HS-27A (cell line): ENCODE measurements around the gene EEFSEC.

Experiments
- DNase-seq: peaks from one replicate; pipeline ENCODE4 v3.0.0-alpha.2; 2012; ENCODE audit warnings: low read depth, missing footprints

The EEFSEC gene

GRCh38 chr3:128242818-128243601 is 89.7 kb downstream of the EEFSEC start:
- no peak for DNase-seq

- DNase-seq = no peak
Measured at GRCh38 chr3:128243602-128244504, 90.6 kb downstream of the EEFSEC start.

DNA sequence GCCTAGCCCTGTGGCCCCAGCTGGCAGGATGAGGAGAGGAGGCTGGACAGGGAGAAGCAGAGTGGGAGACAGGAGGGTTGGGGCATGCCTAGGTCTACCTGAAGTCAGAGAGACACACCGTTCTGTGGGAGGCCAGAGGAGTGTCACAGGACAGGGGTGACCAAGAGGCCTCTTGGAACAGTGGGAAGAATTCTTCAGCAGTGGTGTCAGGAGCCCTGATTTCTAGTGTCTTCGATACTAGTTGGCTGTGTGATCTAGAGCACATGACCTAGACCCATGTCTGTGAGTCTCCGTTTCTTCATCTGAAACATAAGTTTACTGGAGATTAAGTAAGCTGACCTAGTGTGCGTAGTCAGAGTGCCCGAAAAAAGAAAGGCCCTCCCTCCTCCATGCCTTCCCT is 92.2 kb downstream of the EEFSEC start:
- no peak for DNase-seq

- DNase-seq = no peak
Measured at GRCh38 chr3:128247666-128248409, 94.6 kb downstream of the EEFSEC start.

GRCh38 chr3:128252083-128252482 is 98.8 kb downstream of the EEFSEC start:
- no peak for DNase-seq

- DNase-seq = no peak
Measured at GRCh38 chr3:128253150-128253549, 99.9 kb downstream of the EEFSEC start.

DNA sequence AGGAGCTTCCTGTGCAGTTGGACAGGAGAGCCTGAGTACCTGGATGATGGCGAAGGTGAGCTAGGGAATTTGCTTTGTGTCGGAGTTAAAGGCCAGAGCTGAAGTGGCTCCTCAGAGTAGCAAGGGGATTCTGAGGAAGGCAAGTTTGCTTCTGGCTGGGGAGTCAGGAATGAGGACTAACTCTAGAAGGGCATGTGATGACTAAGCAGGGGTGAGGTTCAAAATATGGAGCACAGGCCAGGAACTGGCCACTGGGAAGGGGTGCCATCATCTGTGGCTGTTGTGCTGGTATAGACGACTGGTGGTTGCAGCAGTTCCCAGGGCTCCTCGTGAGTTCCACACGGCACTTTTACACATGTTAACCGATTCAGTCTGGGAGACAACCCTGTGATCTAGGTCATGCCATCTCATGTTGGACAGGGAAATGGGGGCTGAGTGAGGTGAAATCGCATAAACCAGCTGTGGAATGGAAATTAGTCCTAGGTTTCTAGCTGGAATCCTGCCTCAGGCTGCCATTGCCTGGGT is 100.8 kb downstream of the EEFSEC start:
- no peak for DNase-seq

GRCh38 chr3:128254967-128255366 is 101.7 kb downstream of the EEFSEC start:
- DNase-seq = no peak

DNA sequence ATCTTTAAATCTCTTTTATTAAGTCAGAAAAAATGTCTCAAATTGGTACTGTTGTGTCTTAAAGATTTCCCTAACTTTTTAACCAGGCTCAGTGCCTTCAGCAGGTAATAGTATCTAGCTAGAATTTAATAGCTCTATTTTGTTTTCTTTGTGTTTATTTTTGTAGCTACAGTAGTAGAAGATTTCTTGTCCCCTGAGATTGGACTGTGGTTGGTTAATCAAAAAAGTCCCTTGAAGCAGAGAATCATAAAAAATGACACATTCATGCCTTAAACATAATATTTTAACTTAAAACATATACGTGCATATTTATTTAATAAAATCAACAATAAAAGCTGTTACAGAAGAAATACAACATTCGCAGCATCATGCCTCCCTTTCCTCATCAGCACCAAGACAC is 102.8 kb downstream of the EEFSEC start:
- DNase-seq = no peak

GRCh38 chr3:128257632-128258031 is 104.4 kb downstream of the EEFSEC start:
- no peak for DNase-seq

DNA sequence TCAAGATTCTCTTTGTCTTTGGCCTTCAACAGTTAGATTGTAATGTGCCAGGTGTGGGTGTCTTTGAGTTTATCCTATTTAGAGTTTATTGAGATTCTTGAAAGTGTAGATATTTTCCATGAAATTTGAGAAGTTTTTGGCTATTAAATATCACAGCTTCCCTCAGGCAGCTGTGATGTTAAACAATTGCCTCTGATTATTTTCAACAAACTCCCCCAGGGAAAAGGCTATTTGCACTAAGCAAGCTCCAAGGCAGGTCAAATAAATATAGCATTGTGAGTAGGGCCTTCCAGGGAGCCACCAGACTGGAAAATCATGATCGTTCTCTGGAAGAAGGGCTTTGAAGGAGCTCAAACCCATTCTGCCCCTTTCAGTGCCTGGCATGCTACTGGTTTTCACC is 107.0 kb downstream of the EEFSEC start:
- no peak for DNase-seq

DNA sequence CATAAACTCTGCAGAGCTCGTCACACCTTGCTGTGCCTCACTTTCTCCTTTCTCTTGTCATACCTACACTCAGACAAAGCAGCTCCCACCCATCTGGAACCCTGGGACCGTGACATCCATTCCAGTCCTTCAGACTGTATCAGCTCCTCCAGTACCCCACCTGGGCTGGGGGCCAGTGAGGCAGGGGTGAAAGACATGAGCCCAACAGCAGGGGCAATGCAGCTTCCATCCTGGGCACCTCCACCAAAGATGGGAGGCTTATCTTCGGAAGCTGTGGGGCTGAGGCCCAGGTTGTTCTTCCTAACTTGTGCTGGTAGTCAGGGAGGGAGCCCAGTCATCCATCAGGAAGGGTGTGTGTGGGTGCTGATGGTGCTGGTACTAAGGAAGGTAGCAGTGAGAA is 109.2 kb downstream of the EEFSEC start:
- DNase-seq = no peak

DNA sequence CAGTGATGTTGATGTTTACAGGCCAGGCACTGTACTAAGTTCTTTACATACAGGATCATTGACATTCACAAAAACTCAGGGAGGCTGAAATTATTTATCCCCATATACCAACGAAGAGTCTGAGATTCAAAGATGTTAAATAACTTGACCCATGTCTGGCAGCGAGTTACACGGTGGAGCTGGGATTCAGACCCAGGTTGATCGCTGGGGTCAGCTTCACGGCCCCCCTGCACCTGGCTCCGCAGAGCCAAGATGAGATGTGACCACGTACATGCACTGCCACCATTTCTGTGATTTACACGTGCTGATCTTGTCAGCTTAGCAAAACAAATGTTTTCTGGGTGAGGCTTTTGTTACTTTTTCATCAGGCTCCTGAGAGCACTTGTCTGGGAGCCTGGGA is 109.8 kb downstream of the EEFSEC start:
- DNase-seq = no peak

GRCh38 chr3:128263946-128264345 is 110.7 kb downstream of the EEFSEC start:
- no peak for DNase-seq

- no peak for DNase-seq
Measured at GRCh38 chr3:128266453-128266852, 113.2 kb downstream of the EEFSEC start.

DNA sequence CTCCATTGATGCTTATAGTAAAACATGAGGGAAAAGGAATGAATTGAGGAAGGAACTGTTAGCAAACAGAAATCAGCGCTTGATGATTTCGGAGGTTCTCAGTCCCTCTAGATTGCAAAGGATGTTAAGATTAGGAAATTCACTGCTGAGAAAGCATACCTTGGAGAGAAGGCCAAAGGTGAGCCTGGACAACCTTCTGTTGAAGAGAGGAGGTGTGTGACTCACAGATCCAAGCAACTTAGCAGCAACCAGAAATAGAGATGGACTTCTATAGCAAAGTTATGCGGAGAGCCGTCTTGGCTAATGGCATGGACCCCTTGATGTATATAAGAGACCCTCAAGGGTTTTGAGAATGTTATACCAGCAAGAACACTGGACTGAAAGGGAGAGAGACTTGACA is 114.3 kb downstream of the EEFSEC start:
- no peak for DNase-seq

GRCh38 chr3:128269006-128269775 is 115.9 kb downstream of the EEFSEC start:
- DNase-seq = no peak

DNA sequence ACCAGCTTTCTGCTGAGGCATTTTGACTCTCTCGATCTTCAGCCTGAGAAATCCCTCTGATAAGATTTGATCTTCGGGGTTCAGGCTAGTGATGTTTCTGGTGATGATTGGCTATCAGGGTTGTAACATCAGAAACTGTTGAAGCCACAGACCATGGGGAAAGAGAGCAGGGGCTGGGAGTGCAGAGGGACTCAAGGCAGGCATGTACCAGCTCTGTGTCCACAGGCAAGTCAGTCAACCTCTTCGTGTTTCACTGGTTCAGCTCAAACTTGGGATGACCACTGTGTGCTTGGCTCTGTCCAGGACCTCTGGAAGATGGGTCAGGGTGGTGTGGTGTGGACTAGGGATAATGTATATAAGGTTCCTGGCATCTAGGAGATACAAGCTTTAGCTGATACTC is 116.5 kb downstream of the EEFSEC start:
- DNase-seq = no peak

GRCh38 chr3:128270559-128271492 is 117.5 kb downstream of the EEFSEC start:
- DNase-seq = no peak
